ENCODE data around the gene LPAR2. TPM values are rescaled to one million over a fixed set of nuclear protein-coding genes. Genes with fewer than 3 reads are reported as not detected.
"Not testable (repeated sequence)": the region's sequence is repeated elsewhere in the genome, so short reads cannot be mapped to it uniquely, and the experiment has no call there.

Gene LPAR2
- polyA plus RNA-seq, 1 experiment, result 2.2 TPM

GRCh38 chr19:19610376-19611202 is 17.4 kb downstream of the LPAR2 start:
- Histone ChIP-seq H3K27ac (ENCODE audit: low read depth, low read length) (no peak overlapping the region), H3K4me3 (ENCODE audit: low read depth, low read length) (no peak overlapping the region), H3K27me3 (ENCODE audit: control insufficient read depth, insufficient read depth, low read length) (no peaks in the 10 kb centered on the region), H3K9me3 (ENCODE audit: control insufficient read depth, insufficient read depth, low read length) (no peaks in the 10 kb centered on the region)
- no peak for DNase-seq (ENCODE audit: low read depth, low spot score)
- TF ChIP-seq CTCF (IDR thresholded peaks at IDR 0.05; ENCODE audit: low read depth, low read length), result no peak
- POLR2A ChIA-PET, result interaction anchor here (1.1 kb wide), 1 partner anchor 80 kb away, joined by 8 read pairs; no protein-coding TSS in a partner anchor
- CTCF ChIA-PET, result interaction anchor here (1.5 to 1.7 kb wide), 2 partner anchors 33 to 56 kb away, joined by 5 to 6 read pairs; partner anchors contain the start of gene GMIP

DNA sequence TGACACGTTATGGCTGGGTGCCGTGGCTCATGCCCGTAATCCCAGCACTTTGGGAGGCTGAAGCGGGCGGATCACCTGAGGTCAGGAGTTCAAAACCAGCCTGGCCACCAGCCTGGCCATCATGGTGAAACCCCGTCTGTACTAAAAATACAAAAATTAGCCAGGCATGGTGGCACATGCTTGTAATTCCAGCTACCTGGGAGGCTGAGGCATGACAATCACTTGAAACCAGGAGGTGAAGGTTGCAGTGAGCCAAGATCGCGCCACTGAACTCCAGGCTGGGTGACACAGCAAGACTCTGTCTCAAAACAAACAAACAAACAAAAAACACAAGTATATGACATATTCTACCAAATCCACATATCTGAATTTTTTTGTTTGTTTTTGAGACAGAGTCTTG is 21.3 kb downstream of the LPAR2 start:
- DNase-seq (ENCODE audit: low read depth, low spot score); H3K9me3 ChIP-seq (ENCODE audit: control insufficient read depth, insufficient read depth, low read length); H3K27me3 ChIP-seq (ENCODE audit: control insufficient read depth, insufficient read depth, low read length); H3K4me3 ChIP-seq (ENCODE audit: low read depth, low read length); H3K27ac ChIP-seq (ENCODE audit: low read depth, low read length); POLR2A ChIA-PET: not testable (repeated sequence)
- CTCF ChIA-PET, result interaction anchor here (1.6 kb wide), 1 partner anchor 54 kb away, joined by 6 read pairs; no protein-coding TSS in a partner anchor

- no peak for DNase-seq (ENCODE audit: low read depth, low spot score)
- Histone ChIP-seq H3K4me3 (ENCODE audit: low read depth, low read length) (no peak overlapping the region), H3K9me3 (ENCODE audit: control insufficient read depth, insufficient read depth, low read length) (no peaks in the 10 kb centered on the region), H3K27ac (ENCODE audit: low read depth, low read length) (no peak overlapping the region), H3K27me3 (ENCODE audit: control insufficient read depth, insufficient read depth, low read length) (no peaks in the 10 kb centered on the region)
- TF ChIP-seq CTCF (IDR thresholded peaks at IDR 0.05; ENCODE audit: low read depth, low read length), result no peak
- ChIA-PET POLR2A (no interaction called here), CTCF (no interaction called here)
Measured at GRCh38 chr19:19606021-19606420, 22.0 kb downstream of the LPAR2 start.

GRCh38 chr19:19602713-19603324 is 25.2 kb downstream of the LPAR2 start:
- Histone ChIP-seq H3K9me3 (ENCODE audit: control insufficient read depth, insufficient read depth, low read length) (no peaks in the 10 kb centered on the region), H3K27ac (ENCODE audit: low read depth, low read length) (no peak overlapping the region), H3K4me3 (ENCODE audit: low read depth, low read length) (no peak overlapping the region), H3K27me3 (ENCODE audit: control insufficient read depth, insufficient read depth, low read length) (no peaks in the 10 kb centered on the region)
- DNase-seq (ENCODE audit: low read depth, low spot score), result no peak
- ChIA-PET POLR2A (no interaction called here), CTCF (interaction anchor here (0.6 to 1.5 kb wide), 3 partner anchors 20 to 71 kb away, joined by 3 to 18 read pairs (median 3); no protein-coding TSS in a partner anchor)
- TF ChIP-seq CTCF (IDR thresholded peaks at IDR 0.05; ENCODE audit: low read depth, low read length), result no peak

GRCh38 chr19:19602136-19602712 is 25.8 kb downstream of the LPAR2 start:
- no peaks in the 10 kb centered on the region for H3K27me3 ChIP-seq (ENCODE audit: control insufficient read depth, insufficient read depth, low read length)
- POLR2A ChIA-PET, result no interaction called here
- CTCF ChIA-PET, result interaction anchor here (0.6 to 1.5 kb wide), 3 partner anchors 21 to 71 kb away, joined by 3 to 18 read pairs (median 3); no protein-coding TSS in a partner anchor
- no peak overlapping the region for H3K27ac ChIP-seq (ENCODE audit: low read depth, low read length)
- no peaks in the 10 kb centered on the region for H3K9me3 ChIP-seq (ENCODE audit: control insufficient read depth, insufficient read depth, low read length)
- TF ChIP-seq CTCF (IDR thresholded peaks at IDR 0.05; ENCODE audit: low read depth, low read length), result no peak
- no peak overlapping the region for H3K4me3 ChIP-seq (ENCODE audit: low read depth, low read length)
- no peak for DNase-seq (ENCODE audit: low read depth, low spot score)

All from AG04450 (cell line).